Parathyroid adenoma (tissue), 2 donors: ENCODE measurements around the gene SDSL.

Source experiments
- H2AFZ ChIP-seq: fragments of 300-600 bp; sonication (generic); one replicate; pipeline ENCODE4 v1.7.0; 2017; ENCODE audit warnings: antibody characterized with exemption, mild to moderate bottlenecking
- H3K27ac ChIP-seq: fragments of 300-600 bp; sonication (generic); one replicate; pipeline ENCODE4 v1.7.0; 2017
- H3K27me3 ChIP-seq: fragments of 300-600 bp; sonication (generic); one replicate; pipeline ENCODE4 v1.7.0; 2017; ENCODE audit warnings: low read length; ENCODE audit not compliant: control insufficient read depth, insufficient read depth
- H3K36me3 ChIP-seq: fragments of 300-600 bp; sonication (generic); one replicate; pipeline ENCODE4 v1.7.0; 2017; ENCODE audit warnings: low read length; ENCODE audit not compliant: control insufficient read depth, insufficient read depth
- H3K4me1 ChIP-seq: fragments of 300-600 bp; sonication (generic); one replicate; pipeline ENCODE4 v1.7.0; 2017; ENCODE audit warnings: control low read depth
- H3K4me2 ChIP-seq: fragments of 300-600 bp; sonication (generic); one replicate; pipeline ENCODE4 v1.7.0; 2017; ENCODE audit warnings: low read length
- H3K4me3 ChIP-seq: fragments of 300-600 bp; sonication (generic); one replicate; pipeline ENCODE4 v1.7.0; 2017; ENCODE audit warnings: low read depth, low read length
- H3K79me2 ChIP-seq: fragments of 300-600 bp; sonication (generic); one replicate; pipeline ENCODE4 v1.7.0; 2017; ENCODE audit warnings: control low read depth
- H3K9ac ChIP-seq: fragments of 300-600 bp; sonication (generic); one replicate; pipeline ENCODE4 v1.7.0; 2017; ENCODE audit warnings: mild to moderate bottlenecking
- H3K9me3 ChIP-seq: fragments of 300-600 bp; sonication (generic); one replicate; pipeline ENCODE4 v1.7.0; 2017; ENCODE audit warnings: low read length; ENCODE audit not compliant: control insufficient read depth
- TF ChIP-seq, protein P1 (sequence below): fragments of 300-600 bp; sonication (generic); IDR thresholded peaks from one replicate; pipeline ENCODE4 v1.7.0; 2017; ENCODE audit warnings: antibody characterized with exemption, mild to moderate bottlenecking
- donor health status: primary hyperparathyroidism.

The SDSL gene

DNA sequence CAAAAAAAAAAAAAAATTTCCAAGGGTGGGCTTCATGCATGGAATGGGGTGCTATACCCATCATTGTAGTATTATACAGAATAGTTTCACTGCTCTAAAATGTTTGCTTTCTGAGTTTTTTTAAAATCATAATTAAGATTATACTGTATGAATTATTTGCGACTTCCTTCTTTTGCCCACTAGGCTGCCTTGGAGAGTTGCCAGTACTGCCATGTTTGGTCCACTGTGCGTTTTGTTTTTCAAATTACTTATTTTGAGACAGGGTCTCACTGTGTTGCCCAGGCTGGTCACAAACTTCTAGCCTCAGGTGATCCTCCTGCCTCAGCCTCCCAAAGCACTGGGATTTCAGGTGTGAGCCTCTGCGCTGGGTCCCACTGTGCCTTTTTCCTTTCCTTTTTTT, 43.9 kb upstream of the SDSL start:
- Histone ChIP-seq H3K4me3 (no peak overlapping the region), H3K27ac (no peak overlapping the region), H3K9ac (no peak overlapping the region), H3K4me1 (no peaks in the 10 kb centered on the region), H3K36me3 (no peaks in the 10 kb centered on the region), H2AFZ (no peak overlapping the region), H3K27me3 (no peaks in the 10 kb centered on the region), H3K9me3 (no peaks in the 10 kb centered on the region), H3K79me2 (no peaks in the 10 kb centered on the region), H3K4me2 (no peak overlapping the region)
- TF ChIP-seq, protein P1, sequence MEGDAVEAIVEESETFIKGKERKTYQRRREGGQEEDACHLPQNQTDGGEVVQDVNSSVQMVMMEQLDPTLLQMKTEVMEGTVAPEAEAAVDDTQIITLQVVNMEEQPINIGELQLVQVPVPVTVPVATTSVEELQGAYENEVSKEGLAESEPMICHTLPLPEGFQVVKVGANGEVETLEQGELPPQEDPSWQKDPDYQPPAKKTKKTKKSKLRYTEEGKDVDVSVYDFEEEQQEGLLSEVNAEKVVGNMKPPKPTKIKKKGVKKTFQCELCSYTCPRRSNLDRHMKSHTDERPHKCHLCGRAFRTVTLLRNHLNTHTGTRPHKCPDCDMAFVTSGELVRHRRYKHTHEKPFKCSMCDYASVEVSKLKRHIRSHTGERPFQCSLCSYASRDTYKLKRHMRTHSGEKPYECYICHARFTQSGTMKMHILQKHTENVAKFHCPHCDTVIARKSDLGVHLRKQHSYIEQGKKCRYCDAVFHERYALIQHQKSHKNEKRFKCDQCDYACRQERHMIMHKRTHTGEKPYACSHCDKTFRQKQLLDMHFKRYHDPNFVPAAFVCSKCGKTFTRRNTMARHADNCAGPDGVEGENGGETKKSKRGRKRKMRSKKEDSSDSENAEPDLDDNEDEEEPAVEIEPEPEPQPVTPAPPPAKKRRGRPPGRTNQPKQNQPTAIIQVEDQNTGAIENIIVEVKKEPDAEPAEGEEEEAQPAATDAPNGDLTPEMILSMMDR: no peak

DNA sequence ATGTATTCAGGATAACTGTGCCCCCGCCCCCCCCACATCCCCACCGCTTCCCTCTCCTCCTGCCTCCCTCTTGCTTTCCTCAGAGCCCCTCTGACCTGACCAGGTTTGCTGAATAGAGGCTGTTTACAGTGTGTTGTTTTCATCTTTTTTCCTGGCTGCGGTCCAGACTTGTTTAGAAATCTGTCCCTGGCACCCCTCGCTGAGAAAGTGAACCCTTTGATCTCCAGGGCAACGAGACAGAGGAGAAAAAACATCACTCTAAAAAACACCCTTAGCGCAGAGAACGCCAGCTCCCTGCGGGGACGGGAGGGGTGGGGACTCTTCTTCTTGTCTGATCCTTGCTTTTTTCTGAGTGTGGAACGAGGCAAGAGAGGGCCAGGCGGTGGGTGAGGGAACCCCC, 41.0 kb upstream of the SDSL start:
- TF ChIP-seq, protein P1: no peak
- H3K4me2 ChIP-seq: no peak overlapping the region
- no peak overlapping the region for H3K4me3 ChIP-seq
- no peak overlapping the region for H3K9ac ChIP-seq
- H3K36me3 ChIP-seq: no peaks in the 10 kb centered on the region
- no peaks in the 10 kb centered on the region for H3K27me3 ChIP-seq
- H3K9me3 ChIP-seq: no peaks in the 10 kb centered on the region
- H3K79me2 ChIP-seq: no peaks in the 10 kb centered on the region
- H3K4me1 ChIP-seq: no peaks in the 10 kb centered on the region
- no peak overlapping the region for H2AFZ ChIP-seq
- H3K27ac ChIP-seq: no peak overlapping the region

DNA sequence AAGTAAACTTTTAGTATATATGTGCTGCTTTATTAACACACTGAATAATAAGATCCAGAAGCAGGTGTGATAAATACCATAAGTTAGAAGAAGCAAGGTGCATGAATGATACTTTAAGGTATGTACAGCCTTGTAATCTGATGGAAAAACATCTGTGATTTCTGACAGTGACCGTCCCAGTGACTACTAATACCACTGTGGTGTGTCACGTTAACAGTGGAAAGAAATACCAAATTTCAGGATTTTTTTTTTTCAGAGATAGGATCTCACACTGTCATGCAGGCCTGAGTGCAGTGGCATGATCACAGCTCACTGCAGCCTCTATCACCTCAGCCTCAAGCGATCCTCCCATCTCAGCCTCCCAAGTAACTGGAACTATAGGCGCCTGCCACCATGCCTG, 40.0 kb upstream of the SDSL start:
- Histone ChIP-seq H3K27me3 (no peaks in the 10 kb centered on the region), H3K36me3 (no peaks in the 10 kb centered on the region), H3K79me2 (no peaks in the 10 kb centered on the region), H3K9me3 (no peaks in the 10 kb centered on the region), H3K27ac (no peak overlapping the region), H3K4me2 (no peak overlapping the region), H3K4me1 (no peaks in the 10 kb centered on the region), H3K9ac (no peak overlapping the region), H3K4me3 (no peak overlapping the region), H2AFZ (no peak overlapping the region)
- TF ChIP-seq, protein P1: no peak

DNA sequence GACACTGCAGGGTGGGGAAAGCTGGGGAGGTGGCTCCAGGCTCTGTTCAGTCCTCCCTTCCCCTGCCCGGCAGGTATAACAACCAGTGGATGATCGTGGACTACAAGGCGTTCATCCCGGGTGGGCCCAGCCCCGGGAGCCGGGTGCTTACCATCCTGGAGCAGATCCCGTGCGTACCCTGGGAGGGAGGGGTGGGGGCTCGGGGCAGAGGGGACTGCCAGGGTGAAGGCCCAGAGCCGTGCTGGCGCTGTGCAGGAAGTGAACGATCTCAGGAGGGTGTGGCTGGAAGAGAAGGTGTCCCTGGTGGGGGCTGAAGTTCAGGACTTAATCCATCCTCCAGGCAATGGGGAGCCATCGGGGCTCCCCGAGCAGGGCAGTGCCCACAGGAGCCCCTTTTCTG, 37.4 kb upstream of the SDSL start:
- no peaks in the 10 kb centered on the region for H3K79me2 ChIP-seq
- H3K4me1 ChIP-seq: no peaks in the 10 kb centered on the region
- no peak overlapping the region for H3K4me2 ChIP-seq
- H3K9me3 ChIP-seq: no peaks in the 10 kb centered on the region
- H3K27ac ChIP-seq: no peak overlapping the region
- H2AFZ ChIP-seq: no peak overlapping the region
- H3K4me3 ChIP-seq: no peak overlapping the region
- TF ChIP-seq, protein P1: no peak
- no peaks in the 10 kb centered on the region for H3K27me3 ChIP-seq
- no peak overlapping the region for H3K9ac ChIP-seq
- H3K36me3 ChIP-seq: no peaks in the 10 kb centered on the region

DNA sequence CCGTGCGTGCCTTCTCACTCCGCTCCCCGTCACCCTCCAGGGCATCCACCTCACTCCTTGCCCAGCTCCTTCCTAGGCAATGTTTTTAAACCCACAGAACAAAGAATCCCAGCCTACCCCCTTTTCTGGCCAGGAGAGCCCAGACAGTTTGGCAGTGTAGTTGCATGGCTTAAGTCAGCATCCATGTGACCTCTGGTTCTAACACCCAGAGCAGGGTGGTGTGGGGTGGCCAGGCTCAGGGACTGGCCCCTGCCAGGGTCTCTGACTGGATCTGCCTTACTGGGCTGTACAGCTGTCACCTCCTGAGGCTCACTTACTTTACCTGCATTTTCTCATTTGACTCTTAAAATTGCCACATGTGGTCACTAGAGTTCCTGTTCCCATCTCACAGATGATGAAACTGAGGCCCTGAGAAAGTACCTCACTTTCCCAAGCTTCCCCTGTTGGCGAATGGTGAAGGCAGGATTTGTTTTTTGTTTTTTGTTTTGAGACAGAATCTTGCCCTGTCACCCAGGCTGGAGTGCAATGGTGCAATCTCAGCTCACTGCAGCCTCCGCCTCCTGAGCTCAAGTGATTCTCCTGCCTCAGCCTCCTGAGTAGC, 36.8 kb upstream of the SDSL start:
- Histone ChIP-seq H3K9ac (no peak overlapping the region), H2AFZ (no peak overlapping the region), H3K4me3 (no peak overlapping the region), H3K27ac (no peak overlapping the region), H3K4me1 (no peaks in the 10 kb centered on the region), H3K4me2 (no peak overlapping the region), H3K36me3 (no peaks in the 10 kb centered on the region), H3K9me3 (no peaks in the 10 kb centered on the region), H3K27me3 (no peaks in the 10 kb centered on the region), H3K79me2 (no peaks in the 10 kb centered on the region)
- TF ChIP-seq, protein P1: no peak
